SH-SY5Y (cell line): Measurements from ENCODE around the gene C5AR1.

ENCODE experiments used
- GATA2 ChIP-seq: IDR thresholded peaks from 2 replicates; pipeline ENCODE4 v1.6.1; 2011; ENCODE audit warnings: mild to moderate bottlenecking, low read depth, low read length
- GATA3 ChIP-seq: IDR thresholded peaks from 2 replicates; pipeline ENCODE4 v1.6.1; 2011; ENCODE audit warnings: low read depth, mild to moderate bottlenecking, low read length, moderate library complexity

GRCh38 chr19:47309608-47310007 lies at the start of gene C5AR1:
- TF ChIP-seq GATA2 (no peak), GATA3 (no peak)
